A549 (cell line): ENCODE results near the gene IRF6. TPM values are rescaled to one million over a fixed set of nuclear protein-coding genes. Genes with fewer than 3 reads are reported as not detected.

ENCODE experiments used
- ATAC-seq, 2 experiments: fragments of 200-7000 bp in 1 of 2; fragments of >200 bp in 1 of 2; cut with Nextera tagmentation in 1 of 2; cut with Tn5 transposase in 1 of 2; 3 replicates each; pipeline versions ENCODE4 v1.8.0 to v1.9.1; 2018 to 2020; ENCODE audit warnings: mild to moderate bottlenecking in 1 of 2, moderate library complexity in 1 of 2
- CTCF ChIA-PET: fragments of 300-600 bp; sonication (Branson Sonifier 250); formaldehyde crosslinking; extraction: SDS; loops from one replicate; lab custom pipeline; 2021; ENCODE audit warnings: antibody characterized with exemption, inconsistent platforms; lab: Yijun Ruan, JAX
- POLR2A ChIA-PET: fragments of 350-600 bp; formaldehyde crosslinking; extraction: SDS; loops from one replicate; lab custom pipeline; 2021; ENCODE audit warnings: antibody characterized with exemption, inconsistent platforms; lab: Yijun Ruan, JAX
- DNase-seq, 2 experiments: peaks; one replicate each; pipeline versions ENCODE4 v3.0.0 to v3.0.0-alpha.2; 2011 to 2016; ENCODE audit warnings: low read depth in 1 of 2, low spot score in 1 of 2
- FAIRE-seq: peaks from 2 replicates; lab custom pipeline; 2011; peaks lifted over from hg19 to GRCh38; lab: Jason Lieb, UNC
- H3K27ac ChIP-seq, 2 experiments: fragments of >200 bp; sonication (Bioruptor Twin); formaldehyde crosslinking; 3 replicates each; pipeline ENCODE4 v1.5.1; 2016 to 2017
- H3K4me1 ChIP-seq: fragments of >200 bp; sonication (Bioruptor Twin); formaldehyde crosslinking; 3 replicates; pipeline ENCODE4 v1.6.1; 2016
- H3K4me2 ChIP-seq: fragments of >200 bp; sonication (Bioruptor Twin); formaldehyde crosslinking; 3 replicates; pipeline ENCODE4 v1.6.1; 2016
- H3K4me3 ChIP-seq: fragments of >200 bp; sonication (Bioruptor Twin); formaldehyde crosslinking; 3 replicates; pipeline ENCODE4 v1.5.1; 2016
- H3K9me3 ChIP-seq: fragments of >200 bp; sonication (Bioruptor Twin); formaldehyde crosslinking; 3 replicates; pipeline ENCODE4 v1.6.1; 2016
- CBX8 ChIP-seq: fragments of 200-600 bp; sonication (generic); IDR thresholded peaks from 2 replicates; pipeline ENCODE4 v1.6.1; 2016
- CHD4 ChIP-seq: fragments of 200-600 bp; sonication (generic); IDR thresholded peaks from 2 replicates; pipeline ENCODE4 v1.6.1; 2016; ENCODE audit warnings: antibody characterized with exemption, mild to moderate bottlenecking, borderline replicate concordance
- CTCF ChIP-seq: fragments of >200 bp; sonication (Bioruptor Twin); formaldehyde crosslinking; IDR thresholded peaks from 3 replicates; pipeline ENCODE4 v1.5.1; 2016
- ESRRA ChIP-seq: fragments of 150-350 bp; IDR thresholded peaks from 2 replicates; pipeline ENCODE4 v1.6.1; 2014; ENCODE audit warnings: mild to moderate bottlenecking, low read length, borderline replicate concordance
- HDAC2 ChIP-seq: fragments of 200-600 bp; sonication (generic); IDR thresholded peaks from 2 replicates; pipeline ENCODE4 v1.6.1; 2016
- HOXB13 ChIP-seq: fragments of 250-450 bp; sonication (Bioruptor Pico); IDR thresholded peaks from 2 replicates; pipeline ENCODE4 v1.5.0; 2020; ENCODE audit warnings: low read depth, mild to moderate bottlenecking, moderate library complexity
- JUN ChIP-seq, 2 experiments: fragments of >200 bp; sonication (Bioruptor Twin); formaldehyde crosslinking; IDR thresholded peaks; 2 replicates in 1 of 2; 3 replicates in 1 of 2; pipeline ENCODE4 v1.6.1; 2016 to 2017
- KDM1A ChIP-seq: fragments of 200-600 bp; sonication (generic); IDR thresholded peaks from 2 replicates; pipeline ENCODE4 v1.6.1; 2016; ENCODE audit warnings: low read depth, mild to moderate bottlenecking
- KDM5A ChIP-seq: fragments of 200-600 bp; sonication (generic); IDR thresholded peaks from 2 replicates; pipeline ENCODE4 v1.6.1; 2016; ENCODE audit warnings: antibody characterized with exemption, mild to moderate bottlenecking
- NR3C1 ChIP-seq: fragments of >200 bp; sonication (Bioruptor Twin); formaldehyde crosslinking; IDR thresholded peaks from 3 replicates; pipeline ENCODE4 v1.6.1; 2017
- RAD21 ChIP-seq, 2 experiments: fragments of >200 bp in 1 of 2; sonication (Bioruptor Twin) in 1 of 2; formaldehyde crosslinking in 1 of 2; IDR thresholded peaks in 1 of 2; conservative IDR thresholded peaks in 1 of 2; 2 replicates in 1 of 2; 3 replicates in 1 of 2; pipeline ENCODE4 v1.6.1; 2012 to 2018; ENCODE audit warnings: inconsistent platforms in 1 of 2
- REST ChIP-seq: fragments of 200-600 bp; sonication (generic); IDR thresholded peaks from 2 replicates; pipeline ENCODE4 v1.6.1; 2016; ENCODE audit warnings: antibody characterized with exemption, mild to moderate bottlenecking, moderate library complexity
- RFX5 ChIP-seq: fragments of 450-650 bp; IDR thresholded peaks from 2 replicates; pipeline ENCODE4 v1.7.1; 2014; ENCODE audit warnings: antibody characterized with exemption, mild to moderate bottlenecking, moderate library complexity
- ZFP36 ChIP-seq: fragments of 450-650 bp; IDR thresholded peaks from 2 replicates; pipeline ENCODE4 v1.6.1; 2014; ENCODE audit warnings: borderline replicate concordance; ENCODE audit not compliant: partially characterized antibody
- ZSCAN20 ChIP-seq: fragments of 250-450 bp; sonication (Bioruptor Pico); IDR thresholded peaks from 2 replicates; pipeline ENCODE4 v1.8.0; 2022; ENCODE audit warnings: mild to moderate bottlenecking, moderate library complexity
- WGBS: methylation state at CpG from one replicate; pipeline ENCODE4 v1.1.6; 2017; ENCODE audit errors: missing lambda C conversion rate; 5-methylcytosine and 5-hydroxymethylcytosine counted together
- polyA plus RNA-seq, 4 experiments: library from polyadenylated mRNA; depleted of rRNA in 3 of 4; stranded (reverse); fragments of >200 nt; fragmentation: RNase III in 1 of 4; extraction: RNeasy Plus Mini Kit Qiagen cat#74134 plus additional on column Dnase treatment in 1 of 4; gene quantifications; 2 replicates in 3 of 4; 3 replicates in 1 of 4; pipeline ENCODE4 v1.2.3, GENCODE V29; 2011 to 2017
- TF ChIP-seq, protein P1 (sequence below): IDR thresholded peaks from 2 replicates; pipeline ENCODE4 v1.6.1; 2012
- TF ChIP-seq, protein P2 (sequence below): IDR thresholded peaks from 2 replicates; pipeline ENCODE4 v1.6.1; 2012; ENCODE audit warnings: low read depth, borderline replicate concordance
- TF ChIP-seq, protein P3 (sequence below): fragments of 450-650 bp; IDR thresholded peaks from 2 replicates; pipeline ENCODE4 v1.6.1; 2014; ENCODE audit warnings: antibody characterized with exemption
- TF ChIP-seq, protein P4 (sequence below): fragments of 250-450 bp; sonication (Bioruptor Pico); IDR thresholded peaks from 2 replicates; pipeline ENCODE4 v1.5.0; 2021; ENCODE audit warnings: mild to moderate bottlenecking, moderate library complexity, borderline replicate concordance

IRF6 gene
- polyA plus RNA-seq, 2 of the 4 experiments (the other 2 are of a cell fraction) = 0.08 to 0.22 TPM

DNA sequence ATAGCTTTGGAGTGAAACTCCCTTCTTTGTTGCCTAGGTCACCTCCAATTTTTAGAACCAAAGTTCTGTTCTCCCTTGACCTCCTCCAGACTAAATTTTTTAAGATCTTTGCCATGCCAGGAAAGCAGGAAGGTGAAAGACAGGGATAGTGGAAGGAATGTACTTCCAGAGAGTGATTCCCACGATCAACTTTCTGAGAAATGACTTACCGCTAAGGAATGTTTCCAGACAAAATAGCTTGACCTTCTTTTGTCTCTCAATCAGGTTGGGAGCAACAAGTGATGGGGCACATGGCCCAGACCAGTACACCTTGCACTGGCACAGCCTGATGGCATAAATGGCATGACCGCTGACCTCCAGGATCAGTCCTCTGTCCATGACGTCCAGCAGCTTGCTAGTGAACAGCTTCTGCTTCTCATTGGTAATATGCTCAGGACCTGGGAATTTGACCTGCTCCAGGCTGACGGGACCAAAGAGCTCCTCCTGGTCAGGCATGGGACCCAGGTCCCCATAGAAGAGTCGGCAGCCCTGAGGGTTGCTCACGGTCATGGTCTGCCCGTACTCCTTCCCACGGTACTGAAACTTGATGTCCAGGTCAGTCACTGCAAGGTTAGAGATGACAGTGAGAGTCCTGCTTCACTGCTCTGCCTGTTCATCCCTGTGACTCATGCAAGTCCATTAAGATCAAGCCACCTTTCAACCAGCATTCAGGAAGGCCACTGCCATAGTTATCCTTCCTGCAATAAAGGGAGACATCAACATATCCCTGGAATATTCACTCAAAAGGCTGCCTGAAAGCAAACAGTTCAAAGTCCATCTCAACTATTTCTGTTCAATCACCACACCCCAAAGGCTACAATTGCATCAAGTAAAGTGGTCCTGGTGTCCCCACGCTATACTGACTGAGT, 15.4 kb downstream of the IRF6 start:
- no peak for TF ChIP-seq RFX5
- TF ChIP-seq, protein P1, sequence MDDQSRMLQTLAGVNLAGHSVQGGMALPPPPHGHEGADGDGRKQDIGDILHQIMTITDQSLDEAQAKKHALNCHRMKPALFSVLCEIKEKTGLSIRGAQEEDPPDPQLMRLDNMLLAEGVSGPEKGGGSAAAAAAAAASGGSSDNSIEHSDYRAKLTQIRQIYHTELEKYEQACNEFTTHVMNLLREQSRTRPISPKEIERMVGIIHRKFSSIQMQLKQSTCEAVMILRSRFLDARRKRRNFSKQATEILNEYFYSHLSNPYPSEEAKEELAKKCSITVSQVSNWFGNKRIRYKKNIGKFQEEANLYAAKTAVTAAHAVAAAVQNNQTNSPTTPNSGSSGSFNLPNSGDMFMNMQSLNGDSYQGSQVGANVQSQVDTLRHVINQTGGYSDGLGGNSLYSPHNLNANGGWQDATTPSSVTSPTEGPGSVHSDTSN = no peak
- no peak for TF ChIP-seq JUN (IDR thresholded peaks at IDR 0.05)
- no peak for TF ChIP-seq KDM1A
- TF ChIP-seq HOXB13 (CRISPR knock-in tag) = no peak
- no peak for TF ChIP-seq KDM5A
- TF ChIP-seq CTCF = no peak
- TF ChIP-seq CBX8 = no peak
- TF ChIP-seq ZSCAN20 (CRISPR knock-in tag) = no peak
- TF ChIP-seq HDAC2 = no peak
- TF ChIP-seq, protein P2, sequence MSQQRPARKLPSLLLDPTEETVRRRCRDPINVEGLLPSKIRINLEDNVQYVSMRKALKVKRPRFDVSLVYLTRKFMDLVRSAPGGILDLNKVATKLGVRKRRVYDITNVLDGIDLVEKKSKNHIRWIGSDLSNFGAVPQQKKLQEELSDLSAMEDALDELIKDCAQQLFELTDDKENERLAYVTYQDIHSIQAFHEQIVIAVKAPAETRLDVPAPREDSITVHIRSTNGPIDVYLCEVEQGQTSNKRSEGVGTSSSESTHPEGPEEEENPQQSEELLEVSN = no peak
- no peak for TF ChIP-seq CHD4
- TF ChIP-seq ZFP36 = no peak
- TF ChIP-seq ESRRA = no peak
- no peak for TF ChIP-seq NR3C1
- TF ChIP-seq, protein P3, sequence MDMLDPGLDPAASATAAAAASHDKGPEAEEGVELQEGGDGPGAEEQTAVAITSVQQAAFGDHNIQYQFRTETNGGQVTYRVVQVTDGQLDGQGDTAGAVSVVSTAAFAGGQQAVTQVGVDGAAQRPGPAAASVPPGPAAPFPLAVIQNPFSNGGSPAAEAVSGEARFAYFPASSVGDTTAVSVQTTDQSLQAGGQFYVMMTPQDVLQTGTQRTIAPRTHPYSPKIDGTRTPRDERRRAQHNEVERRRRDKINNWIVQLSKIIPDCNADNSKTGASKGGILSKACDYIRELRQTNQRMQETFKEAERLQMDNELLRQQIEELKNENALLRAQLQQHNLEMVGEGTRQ = no peak
- no peak for TF ChIP-seq RAD21 (conservative IDR thresholded peaks at IDR 0.05 in 1 of 2, IDR thresholded peaks at IDR 0.05 in 1 of 2)
- TF ChIP-seq, protein P4, sequence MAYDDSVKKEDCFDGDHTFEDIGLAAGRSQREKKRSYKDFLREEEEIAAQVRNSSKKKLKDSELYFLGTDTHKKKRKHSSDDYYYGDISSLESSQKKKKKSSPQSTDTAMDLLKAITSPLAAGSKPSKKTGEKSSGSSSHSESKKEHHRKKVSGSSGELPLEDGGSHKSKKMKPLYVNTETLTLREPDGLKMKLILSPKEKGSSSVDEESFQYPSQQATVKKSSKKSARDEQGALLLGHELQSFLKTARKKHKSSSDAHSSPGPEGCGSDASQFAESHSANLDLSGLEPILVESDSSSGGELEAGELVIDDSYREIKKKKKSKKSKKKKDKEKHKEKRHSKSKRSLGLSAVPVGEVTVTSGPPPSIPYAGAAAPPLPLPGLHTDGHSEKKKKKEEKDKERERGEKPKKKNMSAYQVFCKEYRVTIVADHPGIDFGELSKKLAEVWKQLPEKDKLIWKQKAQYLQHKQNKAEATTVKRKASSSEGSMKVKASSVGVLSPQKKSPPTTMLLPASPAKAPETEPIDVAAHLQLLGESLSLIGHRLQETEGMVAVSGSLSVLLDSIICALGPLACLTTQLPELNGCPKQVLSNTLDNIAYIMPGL (CRISPR knock-in tag) = no peak
- TF ChIP-seq, all 56 proteins: peak for 0
- DNase-seq (peak in 1 of 2 experiments; percentile 33), FAIRE-seq (no peak), ATAC-seq (peak in 1 of 2 experiments; percentile 53; a peak in 3 of 6 replicates)
- no peak overlapping the region for H3K27ac ChIP-seq
- H3K4me3 ChIP-seq = no peak overlapping the region
- peaks cover 11% of the 10 kb centered on the region; the same call in 2 of the 3 replicates for H3K4me1 ChIP-seq
- ChIA-PET POLR2A (no interaction called here), CTCF (interaction anchor here (0.7 to 3.6 kb wide), 4 partner anchors 10 to 42 kb away, joined by 3 to 14 read pairs (median 8); no protein-coding TSS in a partner anchor)
- WGBS = 48% methylated on average over 10 of the region's 10 CpGs
- peaks cover 4% of the 10 kb centered on the region; the same call in 2 of the 3 replicates for H3K9me3 ChIP-seq
- peak overlapping the region; percentile 45 for H3K4me2 ChIP-seq

- TF ChIP-seq REST = no peak
- CTCF ChIA-PET = no interaction called here
- no peak overlapping the region for H3K27ac ChIP-seq
Measured at GRCh38 chr1:209789245-209789644, 16.7 kb downstream of the IRF6 start.

More at GRCh38 chr1:209789245-209789644, 16.7 kb downstream of the IRF6 start:
- Histone ChIP-seq H3K4me1 (peaks cover 11% of the 10 kb centered on the region; the same call in 2 of the 3 replicates), H3K4me2 (no peak overlapping the region), H3K4me3 (no peak overlapping the region), H3K9me3 (peaks cover 12% of the 10 kb centered on the region)
- no peak for DNase-seq
- FAIRE-seq = no peak
- WGBS = 20% methylated on average over 1 of the region's 1 CpG
- no peak for ATAC-seq
- POLR2A ChIA-PET = no interaction called here
